ENCODE results near the gene ME3. TPM values are rescaled to one million over a fixed set of nuclear protein-coding genes. Genes with fewer than 3 reads are reported as not detected.
"Not testable (repeated sequence)": the region's sequence is repeated elsewhere in the genome, so short reads cannot be mapped to it uniquely, and the experiment has no call there.

The ME3 gene
- total RNA-seq, 1 donor from 2014 or later, result 1.3 TPM

DNA sequence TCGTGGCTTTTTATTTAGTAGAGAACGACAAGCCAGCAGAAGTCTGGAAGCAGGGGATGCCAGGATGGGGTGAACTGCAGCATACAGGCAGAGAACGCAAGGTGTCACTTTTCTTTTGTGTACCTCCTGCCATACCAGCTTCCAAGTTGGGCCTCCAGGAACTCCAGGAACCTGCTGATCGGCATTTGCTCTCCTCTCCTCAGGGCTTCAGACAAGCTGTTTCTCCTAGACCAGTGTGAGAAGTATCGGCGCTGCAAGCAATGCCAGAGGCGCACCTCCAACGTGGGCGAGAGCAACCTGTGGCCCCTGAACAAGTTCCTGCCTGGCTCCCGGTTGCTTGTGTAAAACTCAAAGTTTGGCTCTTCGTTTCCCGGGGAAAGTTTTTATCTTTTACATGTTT is 250.0 kb downstream of the ME3 start:
- POLR2A ChIA-PET, result no interaction called here
- no peaks in the 10 kb centered on the region for H3K27me3 Mint-ChIP-seq
- no peak for DNase-seq

DNA sequence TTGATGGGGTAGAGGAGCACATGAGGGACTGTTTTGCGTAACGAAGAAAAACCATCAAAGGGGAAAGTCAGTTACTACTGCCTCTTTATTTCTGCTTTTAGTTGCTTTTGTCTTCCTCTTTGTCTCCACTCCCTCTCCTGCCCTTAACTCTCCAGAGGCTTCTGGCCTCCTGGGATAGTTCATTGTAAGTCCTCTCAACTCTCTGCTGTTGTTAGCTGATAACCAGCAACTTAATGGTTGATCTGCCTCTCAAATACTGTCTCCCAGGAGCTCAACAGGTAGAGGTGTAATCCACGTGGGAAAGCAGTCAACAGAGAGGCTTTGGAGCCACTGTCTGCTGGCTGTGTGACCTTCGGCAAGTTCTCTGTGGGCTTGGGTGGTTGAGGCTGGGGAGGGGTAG is 250.5 kb downstream of the ME3 start:
- no peak overlapping the region for H3K27ac Mint-ChIP-seq
- H3K4me1 Mint-ChIP-seq, result no peaks in the 10 kb centered on the region
- intact Hi-C loops (cut with micrococcal nuclease), result no loop called here
- DNase-seq (no peak), ATAC-seq (ENCODE audit: low read depth) (no peak)
- H3K9me3 Mint-ChIP-seq, result peaks cover 6% of the 10 kb centered on the region
- H3K27me3 Mint-ChIP-seq, result no peaks in the 10 kb centered on the region
- H3K4me3 Mint-ChIP-seq, result no peak overlapping the region
- no peaks in the 10 kb centered on the region for H3K36me3 Mint-ChIP-seq (ENCODE audit: low read depth)
- CTCF ChIA-PET, result no interaction called here
- POLR2A ChIA-PET, result no interaction called here
- TF ChIP-seq, protein P1, sequence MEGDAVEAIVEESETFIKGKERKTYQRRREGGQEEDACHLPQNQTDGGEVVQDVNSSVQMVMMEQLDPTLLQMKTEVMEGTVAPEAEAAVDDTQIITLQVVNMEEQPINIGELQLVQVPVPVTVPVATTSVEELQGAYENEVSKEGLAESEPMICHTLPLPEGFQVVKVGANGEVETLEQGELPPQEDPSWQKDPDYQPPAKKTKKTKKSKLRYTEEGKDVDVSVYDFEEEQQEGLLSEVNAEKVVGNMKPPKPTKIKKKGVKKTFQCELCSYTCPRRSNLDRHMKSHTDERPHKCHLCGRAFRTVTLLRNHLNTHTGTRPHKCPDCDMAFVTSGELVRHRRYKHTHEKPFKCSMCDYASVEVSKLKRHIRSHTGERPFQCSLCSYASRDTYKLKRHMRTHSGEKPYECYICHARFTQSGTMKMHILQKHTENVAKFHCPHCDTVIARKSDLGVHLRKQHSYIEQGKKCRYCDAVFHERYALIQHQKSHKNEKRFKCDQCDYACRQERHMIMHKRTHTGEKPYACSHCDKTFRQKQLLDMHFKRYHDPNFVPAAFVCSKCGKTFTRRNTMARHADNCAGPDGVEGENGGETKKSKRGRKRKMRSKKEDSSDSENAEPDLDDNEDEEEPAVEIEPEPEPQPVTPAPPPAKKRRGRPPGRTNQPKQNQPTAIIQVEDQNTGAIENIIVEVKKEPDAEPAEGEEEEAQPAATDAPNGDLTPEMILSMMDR (IDR thresholded peaks at IDR 0.05), result no peak

More for the DNA sequence above, 250.0 kb downstream of the ME3 start:
- no peaks in the 10 kb centered on the region for H3K4me1 Mint-ChIP-seq
- TF ChIP-seq, protein P1 (IDR thresholded peaks at IDR 0.05), result no peak
- no peak overlapping the region for H3K4me3 Mint-ChIP-seq
- no peak overlapping the region for H3K27ac Mint-ChIP-seq
- CTCF ChIA-PET, result no interaction called here
- intact Hi-C loops (cut with micrococcal nuclease), result no loop called here
- no peak for ATAC-seq (ENCODE audit: low read depth)
- H3K9me3 Mint-ChIP-seq, result peaks cover 6% of the 10 kb centered on the region
- no peaks in the 10 kb centered on the region for H3K36me3 Mint-ChIP-seq (ENCODE audit: low read depth)

DNA sequence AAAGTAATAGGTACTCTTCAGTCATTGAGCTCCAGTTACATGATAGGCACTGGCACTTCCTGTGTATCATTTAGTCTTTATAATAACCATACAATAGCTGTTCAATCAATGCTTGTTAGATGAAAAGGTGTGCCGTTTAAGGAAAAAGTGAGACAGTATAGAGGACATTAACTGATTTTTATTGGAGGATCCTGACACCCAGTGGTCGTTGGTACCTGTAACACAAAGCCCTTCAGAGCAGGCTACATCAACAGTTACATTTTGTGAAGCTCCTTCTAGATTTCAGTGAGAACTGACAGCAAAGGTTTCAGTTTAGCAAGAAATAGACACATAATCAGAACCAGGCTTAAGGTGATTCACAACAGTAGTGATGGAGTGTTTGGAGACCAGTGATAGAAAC is 253.5 kb downstream of the ME3 start:
- H3K9me3 Mint-ChIP-seq, result no peaks in the 10 kb centered on the region
- DNase-seq, result no peak
- ATAC-seq (ENCODE audit: low read depth), result no peak
- ChIA-PET POLR2A (no interaction called here), CTCF (no interaction called here)
- H3K4me1 Mint-ChIP-seq, result no peaks in the 10 kb centered on the region
- TF ChIP-seq, protein P1 (IDR thresholded peaks at IDR 0.05), result no peak
- no peaks in the 10 kb centered on the region for H3K36me3 Mint-ChIP-seq (ENCODE audit: low read depth)
- no peaks in the 10 kb centered on the region for H3K27me3 Mint-ChIP-seq
- intact Hi-C loops (cut with micrococcal nuclease), result loop anchor here (1.0 kb wide), 1 partner anchor 565 kb away; no protein-coding TSS in a partner anchor
- H3K4me3 Mint-ChIP-seq, result no peak overlapping the region
- no peak overlapping the region for H3K27ac Mint-ChIP-seq

DNA sequence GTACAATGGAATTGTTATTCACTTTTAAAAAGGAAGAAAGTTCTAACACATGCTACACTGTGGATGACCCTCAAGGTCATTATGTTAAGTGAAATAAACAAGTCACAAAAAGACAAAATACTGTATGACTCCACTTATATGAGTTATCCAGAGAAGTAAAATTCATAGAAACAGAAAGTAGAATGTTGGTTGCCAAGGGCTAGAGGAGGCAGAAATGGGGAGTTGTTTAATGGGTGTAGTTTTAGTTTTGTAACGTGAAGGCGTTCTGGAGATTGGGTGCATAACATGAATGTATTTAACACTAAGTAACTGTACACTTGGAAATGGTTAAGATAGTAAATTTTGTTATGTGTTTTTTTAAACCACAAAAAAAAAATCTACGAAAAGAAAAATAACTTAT is 253.9 kb downstream of the ME3 start:
- Mint-ChIP-seq H3K4me3 (no peak overlapping the region), H3K9me3 (no peaks in the 10 kb centered on the region), H3K27ac (no peak overlapping the region), H3K27me3 (no peaks in the 10 kb centered on the region), H3K4me1 (no peaks in the 10 kb centered on the region), H3K36me3 (ENCODE audit: low read depth) (no peaks in the 10 kb centered on the region)
- intact Hi-C loops (cut with micrococcal nuclease), result no loop called here
- POLR2A ChIA-PET, result no interaction called here
- CTCF ChIA-PET, result no interaction called here
- ATAC-seq (ENCODE audit: low read depth) (no peak), DNase-seq (no peak)
- TF ChIP-seq, protein P1 (IDR thresholded peaks at IDR 0.05), result no peak

DNA sequence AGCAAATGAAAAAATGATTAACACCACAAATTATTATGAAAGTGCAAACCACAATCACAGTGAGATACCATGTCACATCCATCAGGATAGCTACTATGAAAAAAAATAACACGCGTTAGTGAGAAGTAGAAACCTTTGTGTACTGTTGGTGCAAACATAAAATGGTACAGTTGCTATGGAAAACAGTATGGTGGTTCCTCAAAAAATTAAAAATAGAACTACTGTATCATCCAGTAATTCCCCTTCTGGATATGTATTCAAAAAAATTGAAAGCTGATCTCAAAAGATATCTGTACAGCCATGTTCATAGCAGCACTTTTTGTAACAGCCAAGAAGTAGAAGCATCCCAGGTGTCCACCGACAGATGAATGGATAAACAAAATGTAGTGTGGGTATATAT is 254.3 kb downstream of the ME3 start:
- ChIA-PET POLR2A (no interaction called here), CTCF (no interaction called here)
- Mint-ChIP-seq H3K27me3 (no peaks in the 10 kb centered on the region), H3K4me1 (no peaks in the 10 kb centered on the region), H3K27ac (no peak overlapping the region), H3K36me3 (ENCODE audit: low read depth) (no peaks in the 10 kb centered on the region), H3K9me3 (no peaks in the 10 kb centered on the region), H3K4me3 (no peak overlapping the region)
- no peak for ATAC-seq (ENCODE audit: low read depth)
- intact Hi-C loops (cut with micrococcal nuclease), result no loop called here
- no peak for DNase-seq
- TF ChIP-seq, protein P1 (IDR thresholded peaks at IDR 0.05), result no peak

DNA sequence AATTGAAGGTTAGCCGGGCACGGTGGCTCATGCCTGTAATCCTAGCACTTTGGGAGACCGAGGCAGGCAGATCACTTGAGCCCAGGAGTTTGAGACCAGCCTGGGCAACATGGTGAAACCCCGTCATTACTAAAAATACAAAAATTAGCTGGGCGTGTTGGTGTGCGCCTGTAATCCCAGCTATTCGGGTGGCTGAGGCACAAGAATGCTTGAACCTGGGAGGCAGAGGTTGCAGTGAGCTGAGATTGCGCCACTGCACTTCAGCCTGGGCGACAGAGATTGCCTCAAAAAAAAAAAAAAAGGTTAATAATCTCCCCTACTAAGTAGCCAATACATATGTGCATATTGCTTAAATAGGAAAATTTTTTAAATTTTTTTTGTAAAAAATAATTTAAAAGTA is 255.5 kb downstream of the ME3 start:
- ATAC-seq (ENCODE audit: low read depth); H3K4me3 Mint-ChIP-seq; intact Hi-C loops (cut with micrococcal nuclease); H3K9me3 Mint-ChIP-seq; H3K4me1 Mint-ChIP-seq; POLR2A ChIA-PET; H3K36me3 Mint-ChIP-seq (ENCODE audit: low read depth); H3K27me3 Mint-ChIP-seq; DNase-seq; H3K27ac Mint-ChIP-seq: not testable (repeated sequence)
- CTCF ChIA-PET, result interaction anchor here (0.9 kb wide), 1 partner anchor 399 kb away, joined by 3 read pairs; no protein-coding TSS in a partner anchor

Measured in activated B cell treated with CpG ODN at 0.5 μM for 24 hours (primary cell).